ENCODE measurements around the gene UBE2D3.
A peak's percentile ranks its signal among the peaks of the same experiment; 100 is the strongest.

GRCh38 chr4:102868153-102868780, 40.9 kb upstream of the UBE2D3 start:
- TF ChIP-seq TAF1 (IDR thresholded peaks at IDR 0.05; ENCODE audit: borderline replicate concordance, low read depth, low read length) (no peak), POLR2AphosphoS5 (IDR thresholded peaks at IDR 0.05; ENCODE audit: low read depth, low read length) (peak; percentile 76; the same call in 1 of the 2 replicates), POLR2A (IDR thresholded peaks at IDR 0.05; ENCODE audit: low read depth, low read length) (no peak; the same call in 1 of the 2 replicates)
